Stomach (tissue), 4 donors: ENCODE measurements around the gene PCED1B.

Source experiments
- CTCF ChIP-seq, 7 experiments: fragments of 450-650 bp in 4 of 7; fragments of 200-600 bp in 3 of 7; sonication (generic) in 3 of 7; IDR thresholded peaks; one replicate each; pipeline ENCODE4 v1.5.1; 2016 to 2019; ENCODE audit warnings: antibody characterized with exemption in 7 of 7, control low read depth in 2 of 7, mild to moderate bottlenecking in 1 of 7
- POLR2A ChIP-seq, 4 donors: fragments of 450-650 bp; IDR thresholded peaks; one replicate each; pipeline ENCODE4 v1.6.1; 2016; ENCODE audit warnings: antibody characterized with exemption in 4 of 4, control low read depth in 2 of 4, mild to moderate bottlenecking in 1 of 4, moderate library complexity in 1 of 4

GRCh38 chr12:47213396-47213795 lies 134.0 kb downstream of the PCED1B start:
- TF ChIP-seq CTCF (IDR thresholded peaks at IDR 0.05) (no peak), POLR2A (IDR thresholded peaks at IDR 0.05) (no peak)
